ENCODE results near the gene CBL.

CBL gene

GRCh38 chr11:119314726-119315125 is 108.6 kb downstream of the CBL start:
- DNase-seq (ENCODE audit: low read depth): no peak

DNA sequence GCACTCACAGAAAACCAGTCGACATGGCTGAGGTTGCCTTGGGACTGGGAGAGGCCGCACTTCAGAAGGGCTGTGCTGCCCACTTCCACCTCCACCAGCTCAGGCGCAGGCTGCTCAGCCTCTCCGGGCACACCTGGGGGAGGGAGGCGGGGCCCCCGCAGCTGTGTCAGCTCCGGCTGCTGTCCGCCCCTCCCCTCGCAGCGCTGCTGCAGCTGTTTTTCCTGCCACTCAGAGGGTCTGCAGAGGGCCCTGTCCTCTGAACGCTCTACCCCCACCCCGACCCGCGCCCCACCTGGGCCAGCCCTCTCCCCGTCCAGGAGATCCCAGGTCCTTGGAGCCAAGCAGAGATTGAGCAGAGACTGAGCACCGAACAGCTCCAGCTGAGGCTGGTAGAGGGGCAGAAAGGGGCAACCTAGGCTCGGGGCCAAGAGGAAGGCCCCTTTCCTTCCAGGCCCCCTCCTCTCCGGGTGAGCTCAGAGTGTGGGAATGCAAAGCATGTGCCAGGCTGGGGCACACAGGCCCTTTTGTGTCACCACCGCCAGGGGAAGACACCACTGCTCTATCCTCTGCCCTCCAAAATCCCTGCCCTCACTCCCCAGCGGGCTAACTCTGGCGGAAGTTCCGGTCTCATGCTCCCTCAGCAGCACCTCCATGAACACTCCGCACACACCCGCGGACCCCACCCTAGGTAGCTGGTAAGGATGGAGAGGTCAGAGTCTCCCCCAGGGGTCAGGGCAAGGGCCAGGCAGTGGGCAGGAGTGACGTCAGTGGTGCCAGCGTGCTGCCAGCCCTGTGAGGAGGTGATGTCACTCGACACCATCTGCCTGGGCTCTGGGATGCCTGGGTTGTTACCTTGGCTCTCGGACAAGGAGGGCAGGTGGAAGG is 109.2 kb downstream of the CBL start:
- no peak for DNase-seq (ENCODE audit: low read depth)

DNA sequence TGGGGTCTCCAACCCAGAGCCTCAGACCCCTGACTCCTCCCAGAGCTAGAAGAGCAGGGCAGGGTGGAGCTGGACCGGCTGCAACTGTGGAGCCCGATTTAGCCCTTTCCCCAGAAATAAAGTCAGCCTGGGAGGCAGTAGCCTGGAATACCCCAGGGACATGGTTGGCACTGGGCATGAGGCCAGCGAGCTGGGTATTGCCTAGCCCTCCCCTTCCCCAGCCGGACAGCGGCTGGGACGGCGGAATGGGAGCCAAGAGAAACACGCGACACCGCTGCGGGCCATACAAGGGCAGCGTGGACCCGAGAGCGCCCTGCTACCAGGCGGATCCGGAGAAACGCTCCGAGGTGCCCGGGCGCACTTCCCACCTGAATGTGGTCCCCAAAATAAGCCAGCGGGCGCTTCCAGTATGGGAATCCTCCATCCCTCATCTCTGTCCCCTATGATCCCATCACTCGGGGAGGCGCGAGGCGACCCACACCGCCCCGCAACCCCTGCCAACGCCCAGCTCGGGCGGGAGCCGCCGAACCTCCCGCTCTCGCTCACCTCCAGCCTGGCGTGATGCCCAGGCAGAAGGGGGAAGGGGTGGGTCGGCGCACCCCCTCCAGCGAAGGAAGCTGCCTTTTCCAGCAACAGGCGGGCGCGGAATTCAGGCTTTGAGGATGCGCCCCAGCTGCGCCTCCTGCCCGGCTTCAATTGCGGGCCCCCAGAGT is 110.0 kb downstream of the CBL start:
- DNase-seq (ENCODE audit: low read depth): no peak

DNA sequence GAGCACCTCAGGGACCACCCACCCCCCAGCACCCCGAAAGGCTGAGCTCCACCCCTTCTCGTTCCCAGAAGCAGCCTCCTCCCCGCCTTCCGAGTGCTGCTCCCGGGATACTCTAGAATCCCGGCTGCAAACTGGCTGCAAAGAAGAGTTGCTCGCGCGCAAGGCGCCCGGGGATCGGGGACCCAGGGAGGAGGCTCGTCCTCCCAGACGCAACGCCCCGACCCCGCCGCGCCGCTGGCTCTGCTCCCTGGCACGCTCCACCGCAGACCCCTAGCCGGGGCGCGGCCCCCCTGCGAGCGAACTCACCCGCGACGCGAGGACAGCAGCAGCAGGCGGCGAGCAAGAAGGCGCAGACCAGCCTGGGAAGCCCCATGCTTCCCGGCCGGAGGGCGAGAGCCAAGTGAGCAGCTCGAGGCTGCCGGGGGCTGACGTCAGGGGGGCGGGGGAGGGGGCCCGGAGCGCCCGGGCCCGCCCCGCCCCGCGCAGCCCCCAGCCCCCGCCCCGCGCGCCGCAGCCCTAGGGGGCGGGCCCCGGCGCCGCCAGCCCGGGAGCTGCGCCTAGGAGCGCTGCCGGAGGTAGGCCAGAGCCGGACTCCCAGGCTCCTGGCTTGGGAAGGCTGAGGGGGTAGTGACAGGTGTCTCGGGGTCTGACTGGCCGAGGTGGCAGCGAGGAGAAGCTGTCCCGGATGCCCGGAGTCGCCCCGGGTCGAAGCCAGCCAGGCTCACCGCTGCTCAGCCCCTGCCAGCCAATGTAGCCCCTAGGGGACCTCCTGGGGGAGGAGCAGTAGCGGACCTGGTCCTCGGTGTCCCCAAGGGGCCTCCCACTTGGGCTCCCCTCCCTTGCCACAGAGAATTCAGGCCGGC is 110.8 kb downstream of the CBL start, which contains the start of gene MCAM:
Gene MCAM, minus strand, starts transcription at position 402 of the 863 bp plus-strand sequence. Its CDS starts 29 bp downstream, at position 373.
- DNase-seq (ENCODE audit: low read depth): no peak

- no peak for DNase-seq (ENCODE audit: low read depth)
These were observed 111.6 kb downstream of the CBL start for GRCh38 chr11:119317592-119318239.

DNA sequence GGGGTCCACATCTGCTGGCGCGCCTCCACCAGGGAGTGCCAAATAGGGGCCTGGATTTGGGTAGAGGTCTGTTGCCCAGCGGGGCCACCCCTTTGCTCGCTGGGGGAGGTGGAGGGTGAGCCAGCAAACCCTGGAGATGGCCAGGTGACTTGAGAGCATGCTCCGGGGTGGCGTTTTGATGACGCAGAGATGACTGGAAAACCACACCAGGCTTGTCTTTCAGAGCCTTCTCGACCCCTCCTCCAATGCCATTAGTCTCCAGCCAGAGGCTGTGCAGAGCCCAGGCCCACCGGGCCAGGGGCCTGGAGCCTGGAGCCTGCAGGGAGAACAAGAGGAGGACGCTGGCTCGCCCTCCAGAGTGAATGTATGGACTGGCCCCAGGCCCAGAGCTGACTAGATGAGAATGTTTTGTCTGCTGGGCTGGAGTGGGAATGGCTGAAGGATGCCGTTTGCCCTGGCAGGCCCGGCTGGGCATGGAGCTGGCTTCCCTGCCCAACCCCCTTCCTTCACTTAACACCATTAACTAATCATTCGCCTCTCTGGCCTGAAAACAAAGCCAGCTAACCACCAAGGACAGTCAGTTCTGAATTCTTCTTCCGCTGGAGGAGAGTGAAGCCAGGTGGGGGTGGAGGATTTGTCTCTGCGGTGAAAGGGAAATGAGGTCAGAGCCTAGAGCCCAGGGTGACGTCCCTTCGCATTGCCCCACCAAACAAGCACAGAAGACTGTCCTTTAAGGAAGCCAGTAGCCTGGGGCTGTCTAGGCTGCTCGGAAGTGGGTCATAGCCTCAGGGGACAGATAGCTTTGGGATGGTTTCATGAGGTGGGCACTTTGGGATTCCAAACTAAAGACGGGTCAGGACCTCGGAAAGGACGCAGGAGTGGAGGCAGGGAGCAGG is 112.3 kb downstream of the CBL start:
- no peak for DNase-seq (ENCODE audit: low read depth)

DNA sequence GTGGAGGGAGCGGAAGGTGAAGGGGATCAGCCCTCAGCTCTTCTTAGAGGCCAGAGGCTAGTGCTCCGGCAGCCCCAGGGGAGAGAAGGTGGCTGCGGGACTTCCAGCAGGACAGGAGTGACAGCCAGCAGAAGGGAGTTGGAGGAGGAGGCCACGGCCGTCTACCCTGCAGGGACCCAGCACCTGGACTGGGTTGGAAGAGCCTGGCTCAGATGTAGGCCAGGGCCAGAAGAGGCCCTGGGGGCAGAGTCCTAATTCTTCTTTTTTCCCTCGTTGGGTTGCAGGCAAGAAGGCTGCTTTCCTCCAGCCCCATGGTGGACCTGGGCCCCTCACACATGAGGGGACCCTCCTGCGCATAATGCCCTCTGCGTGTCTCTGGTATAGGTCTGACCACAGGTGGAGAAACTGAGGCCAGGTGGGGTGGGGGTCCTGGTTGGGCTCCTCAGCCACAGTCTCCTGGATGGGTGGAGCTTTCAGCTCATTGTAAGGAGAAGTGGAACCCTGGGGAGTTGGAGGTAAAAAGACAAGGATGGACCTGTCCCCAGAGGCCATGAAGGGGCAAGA is 113.1 kb downstream of the CBL start:
- no peak for DNase-seq (ENCODE audit: low read depth)

DNA sequence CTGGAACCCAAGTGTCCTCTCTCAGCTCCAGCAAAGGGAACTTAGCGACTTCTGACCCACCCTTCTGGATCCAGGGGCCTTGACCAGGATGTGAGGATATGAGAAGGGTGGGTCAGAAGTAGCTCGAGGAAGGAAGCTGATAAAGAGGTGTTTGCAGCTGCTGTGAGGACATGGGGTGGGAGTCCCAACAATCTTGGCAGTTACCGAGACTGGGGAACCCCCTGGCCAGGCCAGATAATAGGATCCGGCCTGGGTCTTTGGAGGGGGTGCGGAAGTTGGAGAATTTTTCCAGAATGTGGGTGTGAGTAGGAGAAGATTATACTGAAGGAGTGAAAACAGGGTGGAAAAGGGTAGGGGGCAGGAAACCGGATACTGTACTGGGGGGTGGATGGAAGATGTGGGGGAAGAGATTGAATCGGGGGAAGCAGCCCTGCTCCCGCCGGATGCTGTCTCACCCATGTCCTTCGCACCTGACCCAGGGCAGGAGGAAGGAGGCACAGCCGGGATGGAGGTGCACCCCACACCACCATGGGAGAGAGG is 113.6 kb downstream of the CBL start:
- DNase-seq (ENCODE audit: low read depth): no peak

DNA sequence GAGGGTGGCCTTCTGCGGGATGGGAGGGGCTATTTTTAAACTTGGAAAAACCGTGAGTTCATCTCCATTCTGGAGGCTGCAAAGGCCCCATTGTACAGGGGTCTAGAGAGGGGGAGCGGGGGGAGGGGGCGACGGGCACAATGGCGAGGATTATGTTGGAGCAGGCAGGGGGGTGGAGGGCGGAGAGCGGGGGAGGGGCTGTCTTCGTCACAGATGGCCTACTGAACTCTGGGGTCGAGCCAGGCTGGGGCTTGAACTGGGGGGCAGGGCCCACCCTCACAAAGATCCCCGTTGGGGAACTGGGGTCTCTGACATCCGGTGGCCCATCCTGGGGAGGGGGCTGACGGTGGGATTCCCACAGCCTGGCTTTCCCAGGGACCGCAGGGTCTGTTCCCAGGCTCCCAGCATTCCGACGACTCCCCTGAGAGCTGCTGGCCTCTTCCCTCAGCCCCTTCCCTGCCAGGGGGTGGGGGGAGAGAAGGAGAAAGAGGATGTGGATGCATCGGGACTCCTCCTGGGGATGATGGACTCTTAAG is 114.2 kb downstream of the CBL start:
- no peak for DNase-seq (ENCODE audit: low read depth)

DNA sequence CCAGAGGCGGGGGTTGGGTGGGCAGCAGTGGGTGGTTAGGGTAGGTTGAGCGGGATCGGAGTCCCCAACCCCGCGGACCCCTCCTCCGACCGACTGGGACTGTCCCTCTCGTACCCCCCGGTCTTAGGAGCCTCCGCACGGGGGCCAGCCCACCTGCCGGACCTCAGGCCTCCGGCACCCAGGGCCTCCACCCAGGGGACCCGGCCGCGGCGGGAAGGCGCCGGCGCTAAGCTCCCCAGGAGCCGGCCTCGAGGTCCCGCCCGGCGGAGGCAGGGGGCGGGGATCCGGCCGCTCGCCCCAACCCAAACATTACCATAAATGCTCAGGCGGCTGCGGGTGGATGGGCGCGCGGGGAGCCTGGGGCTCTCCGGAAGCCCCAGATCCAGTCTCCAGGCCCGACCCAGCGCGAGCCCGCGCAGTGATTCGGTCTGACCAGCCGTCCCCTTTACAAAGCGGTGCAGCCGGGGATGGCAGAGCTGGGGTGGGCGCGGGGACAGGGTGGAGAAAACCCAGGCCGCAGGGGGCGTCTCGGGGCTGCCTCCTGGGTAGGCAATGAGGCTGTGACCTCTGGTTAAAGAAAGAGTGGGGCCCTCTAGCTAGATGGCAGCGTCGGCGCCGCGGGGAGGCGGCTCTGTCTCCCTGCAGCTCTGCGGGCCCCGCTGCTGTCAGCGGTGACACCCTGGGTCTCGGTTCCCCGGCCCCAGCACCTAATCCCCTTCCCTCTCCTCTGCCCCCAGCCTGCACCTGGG is 114.8 kb downstream of the CBL start:
- no peak for DNase-seq (ENCODE audit: low read depth)

DNA sequence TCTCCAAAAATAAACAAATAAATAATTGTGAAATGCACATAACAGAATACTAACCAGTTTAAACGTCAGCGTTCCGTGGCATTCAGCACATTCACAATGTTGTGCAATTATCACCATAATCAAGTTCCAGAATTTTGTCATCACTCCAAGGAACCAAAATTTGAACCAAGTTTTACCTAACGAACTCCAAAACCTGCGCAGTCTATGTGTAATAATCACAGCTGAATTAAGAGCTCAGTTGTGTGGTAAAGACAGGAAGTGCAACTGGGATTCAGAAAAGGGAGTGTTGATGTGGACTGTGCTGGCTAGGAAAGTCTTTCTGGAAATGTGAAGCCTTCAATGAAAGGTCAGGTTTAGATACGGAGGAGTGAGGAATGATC is 116.2 kb downstream of the CBL start:
- DNase-seq (ENCODE audit: low read depth): no peak

GRCh38 chr11:119322921-119323531 is 116.9 kb downstream of the CBL start:
- no peak for DNase-seq (ENCODE audit: low read depth)

- peak; percentile 77 for DNase-seq (ENCODE audit: low read depth)
These were observed 117.4 kb downstream of the CBL start for GRCh38 chr11:119323532-119324033.

DNA sequence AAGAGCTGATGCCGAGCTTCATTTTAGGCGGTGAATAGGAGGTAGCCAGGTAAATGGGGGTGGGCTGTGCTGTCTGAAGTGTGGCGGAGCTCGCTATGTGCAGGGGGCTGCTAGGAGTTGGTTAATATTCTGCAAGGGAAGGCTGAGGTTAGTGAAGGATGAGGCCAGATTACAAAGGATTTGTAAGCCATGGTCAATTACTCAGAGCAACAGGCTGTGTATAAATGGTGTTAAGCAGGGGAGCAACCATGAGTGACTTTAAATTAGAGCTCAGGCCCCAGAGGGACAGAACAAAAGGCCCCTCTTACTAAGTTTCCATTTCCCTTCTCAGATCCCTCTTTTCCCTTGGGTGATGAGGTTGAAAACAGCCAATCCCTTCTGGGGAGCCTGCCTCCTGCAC is 118.0 kb downstream of the CBL start:
- DNase-seq (ENCODE audit: low read depth): no peak

- no peak for DNase-seq (ENCODE audit: low read depth)
These were observed 123.2 kb downstream of the CBL start for GRCh38 chr11:119329320-119329719.

DNA sequence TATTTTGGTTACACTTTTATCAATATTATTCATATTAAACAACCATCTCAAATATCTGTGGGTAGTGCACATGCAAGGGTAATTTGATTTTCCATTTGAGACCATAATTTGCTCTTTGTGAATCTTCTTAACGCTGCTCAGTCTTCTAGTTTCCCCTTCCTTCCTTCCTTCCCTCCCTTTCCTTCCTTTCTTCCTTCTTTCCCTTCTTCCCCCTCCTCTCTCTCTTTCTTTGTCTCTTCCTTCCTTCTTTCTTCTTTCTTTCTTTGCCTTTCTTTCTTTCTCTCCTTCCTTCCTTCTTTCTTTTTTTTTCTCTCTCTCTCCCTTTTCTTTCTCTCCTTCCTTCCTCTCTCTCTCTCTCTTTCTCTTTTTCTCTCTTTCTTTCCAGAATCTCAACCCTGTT is 124.1 kb downstream of the CBL start:
- no peak for DNase-seq (ENCODE audit: low read depth)

- DNase-seq (ENCODE audit: low read depth): no peak
These were observed 126.1 kb downstream of the CBL start for GRCh38 chr11:119332111-119332765.

Data from stimulated activated CD8-positive, alpha-beta memory T cell treated with anti-CD3 and anti-CD28 coated beads, Interleukin-15, amount 100 ng/mL, for 1 hour (primary cell).